ENCODE data around the gene ACTN4. TPM values are rescaled to one million over a fixed set of nuclear protein-coding genes. Genes with fewer than 3 reads are reported as not detected.
"Not testable (repeated sequence)": the region's sequence is repeated elsewhere in the genome, so short reads cannot be mapped to it uniquely, and the experiment has no call there.

ACTN4 gene
- total and polyA plus RNA-seq, 2 experiments from 2014 or later = 68.9 to 427 TPM

DNA sequence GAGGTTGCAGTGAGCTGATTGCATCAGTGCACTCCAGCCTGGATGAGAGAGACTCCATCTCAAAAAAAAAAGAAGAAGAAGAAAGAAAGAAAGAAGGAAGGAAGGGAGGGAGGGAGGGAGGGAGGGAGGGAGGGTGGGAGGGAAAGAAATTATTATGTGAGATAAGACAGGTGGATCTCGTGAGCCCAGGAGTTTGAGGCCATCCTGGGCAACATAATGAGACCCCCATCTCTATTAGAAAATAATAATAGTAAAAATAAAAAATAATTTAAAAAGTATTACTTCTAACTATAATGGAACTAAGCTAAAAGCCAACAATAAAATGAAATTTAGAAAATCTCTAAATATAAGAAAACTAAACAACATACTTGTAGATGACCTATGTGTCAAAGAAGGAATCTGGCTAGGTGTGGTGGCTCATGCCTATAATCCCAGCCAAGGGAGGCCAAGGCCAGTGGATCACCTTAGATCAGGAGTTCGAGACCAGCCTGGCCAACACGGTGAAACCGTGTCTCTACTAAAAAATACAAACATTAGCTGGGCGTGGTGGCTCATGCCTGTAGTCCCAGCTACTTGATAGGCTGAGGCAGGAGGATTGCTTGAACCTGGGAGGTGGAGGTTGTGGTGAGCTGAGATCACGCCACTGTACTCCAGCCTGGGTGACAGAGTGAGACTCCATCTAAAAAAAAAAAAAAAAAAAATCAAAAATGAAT, 113.5 kb downstream of the ACTN4 start:
- H3K36me3 Mint-ChIP-seq (ENCODE audit: low read depth); H3K9me2 ChIP-seq (ENCODE audit: insufficient read depth); H2AFZ ChIP-seq; ATAC-seq; H3K36me3 ChIP-seq (ENCODE audit: insufficient read depth); H3F3A ChIP-seq (replicated peaks; ENCODE audit: low read depth); H3K27me3 Mint-ChIP-seq (ENCODE audit: insufficient read depth, low read depth, poor library complexity); H4K20me1 ChIP-seq (replicated peaks; ENCODE audit: insufficient read depth); H3K79me2 ChIP-seq (replicated peaks; ENCODE audit: insufficient read depth); H3K4me3 ChIP-seq; H3K27ac Mint-ChIP-seq; H3K4me3 Mint-ChIP-seq; H3K4me2 ChIP-seq; H3K27me3 ChIP-seq (ENCODE audit: insufficient read depth); DNase-seq (ENCODE audit: low spot score); H3K4me1 Mint-ChIP-seq; H3K4me1 ChIP-seq (ENCODE audit: insufficient read depth); H3K9me3 Mint-ChIP-seq; H3K27ac ChIP-seq (ENCODE audit: low read depth): not testable (repeated sequence)

DNA sequence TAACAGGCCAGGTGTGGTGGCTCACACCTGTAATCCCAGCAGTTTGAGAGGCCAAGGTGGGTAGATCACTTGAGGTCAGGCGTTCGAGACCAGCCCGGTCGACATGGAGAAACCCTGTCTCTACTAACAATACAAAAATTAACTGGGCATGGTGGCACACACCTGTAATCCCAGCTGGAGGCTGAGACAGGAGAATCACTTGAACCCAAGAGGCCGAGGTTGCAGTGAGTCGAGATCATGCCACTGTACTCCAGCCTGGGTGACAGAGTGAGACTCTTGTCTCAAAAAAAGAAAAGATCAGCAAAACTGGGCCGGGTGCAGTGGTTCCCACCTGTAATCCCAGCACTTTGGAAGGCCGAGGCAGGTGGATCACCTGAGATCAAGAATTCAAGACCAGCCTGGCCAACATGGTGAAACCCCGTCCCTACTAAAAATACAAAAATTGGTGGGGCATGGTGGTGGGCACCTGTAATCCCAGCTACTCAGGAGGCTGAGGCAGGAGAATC, 114.5 kb downstream of the ACTN4 start:
- not testable (repeated sequence) for H3F3A ChIP-seq (replicated peaks; ENCODE audit: low read depth); H3K9me3 Mint-ChIP-seq

DNA sequence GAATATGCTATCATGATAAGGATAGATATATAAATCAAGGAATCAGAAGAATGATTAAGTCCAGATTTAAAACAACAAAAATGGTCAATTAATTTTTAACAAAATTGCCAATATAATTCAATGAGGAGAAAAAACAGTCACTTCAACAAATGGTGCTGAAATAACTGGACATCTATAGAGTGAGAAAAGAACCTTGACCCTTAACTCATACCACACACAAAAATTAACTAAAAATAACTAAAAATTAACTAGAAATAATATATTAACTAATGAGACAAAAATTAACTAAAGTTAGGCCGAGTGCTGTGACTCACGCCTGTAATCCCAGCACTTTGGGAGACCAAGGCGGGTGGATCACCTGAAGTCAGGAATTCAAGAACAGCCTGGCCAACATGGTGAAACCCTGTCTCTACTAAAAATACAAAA, 116.4 kb downstream of the ACTN4 start:
- no peaks in the 10 kb centered on the region for H3K27me3 ChIP-seq (ENCODE audit: insufficient read depth)
- H2AFZ ChIP-seq = no peak overlapping the region
- H3F3A ChIP-seq (replicated peaks; ENCODE audit: low read depth) = peaks cover 3% of the 10 kb centered on the region; the same call in 1 of the 2 replicates
- no peaks in the 10 kb centered on the region for H3K36me3 Mint-ChIP-seq (ENCODE audit: low read depth)
- H3K9me2 ChIP-seq (ENCODE audit: insufficient read depth) = no peaks in the 10 kb centered on the region
- DNase-seq (ENCODE audit: low spot score) = no peak
- no peak for ATAC-seq
- no peaks in the 10 kb centered on the region for H3K4me1 Mint-ChIP-seq
- no peaks in the 10 kb centered on the region for H4K20me1 ChIP-seq (replicated peaks; ENCODE audit: insufficient read depth)
- no peak overlapping the region for H3K4me2 ChIP-seq
- no peak overlapping the region for H3K4me3 ChIP-seq
- H3K4me3 Mint-ChIP-seq = no peak overlapping the region
- H3K27ac Mint-ChIP-seq = no peak overlapping the region
- no peaks in the 10 kb centered on the region for H3K36me3 ChIP-seq (ENCODE audit: insufficient read depth)
- no peaks in the 10 kb centered on the region for H3K79me2 ChIP-seq (replicated peaks; ENCODE audit: insufficient read depth)
- H3K27ac ChIP-seq (ENCODE audit: low read depth) = no peak overlapping the region
- no peaks in the 10 kb centered on the region for H3K9me3 Mint-ChIP-seq
- H3K4me1 ChIP-seq (ENCODE audit: insufficient read depth) = no peaks in the 10 kb centered on the region
- peaks cover 5% of the 10 kb centered on the region for H3K27me3 Mint-ChIP-seq (ENCODE audit: insufficient read depth, low read depth, poor library complexity)
- TF ChIP-seq EZH2phosphoT487 (IDR thresholded peaks at IDR 0.05; ENCODE audit: unreplicated experiment) (no peak), EZH2 (IDR thresholded peaks at IDR 0.05; ENCODE audit: low read depth, unreplicated experiment) (no peak), STAT1 (IDR thresholded peaks at IDR 0.05; ENCODE audit: unreplicated experiment) (no peak), JUNB (IDR thresholded peaks at IDR 0.05; ENCODE audit: unreplicated experiment) (no peak), POLR2AphosphoS5 (IDR thresholded peaks at IDR 0.05; ENCODE audit: low read depth) (no peak)
- TF ChIP-seq, protein P1, sequence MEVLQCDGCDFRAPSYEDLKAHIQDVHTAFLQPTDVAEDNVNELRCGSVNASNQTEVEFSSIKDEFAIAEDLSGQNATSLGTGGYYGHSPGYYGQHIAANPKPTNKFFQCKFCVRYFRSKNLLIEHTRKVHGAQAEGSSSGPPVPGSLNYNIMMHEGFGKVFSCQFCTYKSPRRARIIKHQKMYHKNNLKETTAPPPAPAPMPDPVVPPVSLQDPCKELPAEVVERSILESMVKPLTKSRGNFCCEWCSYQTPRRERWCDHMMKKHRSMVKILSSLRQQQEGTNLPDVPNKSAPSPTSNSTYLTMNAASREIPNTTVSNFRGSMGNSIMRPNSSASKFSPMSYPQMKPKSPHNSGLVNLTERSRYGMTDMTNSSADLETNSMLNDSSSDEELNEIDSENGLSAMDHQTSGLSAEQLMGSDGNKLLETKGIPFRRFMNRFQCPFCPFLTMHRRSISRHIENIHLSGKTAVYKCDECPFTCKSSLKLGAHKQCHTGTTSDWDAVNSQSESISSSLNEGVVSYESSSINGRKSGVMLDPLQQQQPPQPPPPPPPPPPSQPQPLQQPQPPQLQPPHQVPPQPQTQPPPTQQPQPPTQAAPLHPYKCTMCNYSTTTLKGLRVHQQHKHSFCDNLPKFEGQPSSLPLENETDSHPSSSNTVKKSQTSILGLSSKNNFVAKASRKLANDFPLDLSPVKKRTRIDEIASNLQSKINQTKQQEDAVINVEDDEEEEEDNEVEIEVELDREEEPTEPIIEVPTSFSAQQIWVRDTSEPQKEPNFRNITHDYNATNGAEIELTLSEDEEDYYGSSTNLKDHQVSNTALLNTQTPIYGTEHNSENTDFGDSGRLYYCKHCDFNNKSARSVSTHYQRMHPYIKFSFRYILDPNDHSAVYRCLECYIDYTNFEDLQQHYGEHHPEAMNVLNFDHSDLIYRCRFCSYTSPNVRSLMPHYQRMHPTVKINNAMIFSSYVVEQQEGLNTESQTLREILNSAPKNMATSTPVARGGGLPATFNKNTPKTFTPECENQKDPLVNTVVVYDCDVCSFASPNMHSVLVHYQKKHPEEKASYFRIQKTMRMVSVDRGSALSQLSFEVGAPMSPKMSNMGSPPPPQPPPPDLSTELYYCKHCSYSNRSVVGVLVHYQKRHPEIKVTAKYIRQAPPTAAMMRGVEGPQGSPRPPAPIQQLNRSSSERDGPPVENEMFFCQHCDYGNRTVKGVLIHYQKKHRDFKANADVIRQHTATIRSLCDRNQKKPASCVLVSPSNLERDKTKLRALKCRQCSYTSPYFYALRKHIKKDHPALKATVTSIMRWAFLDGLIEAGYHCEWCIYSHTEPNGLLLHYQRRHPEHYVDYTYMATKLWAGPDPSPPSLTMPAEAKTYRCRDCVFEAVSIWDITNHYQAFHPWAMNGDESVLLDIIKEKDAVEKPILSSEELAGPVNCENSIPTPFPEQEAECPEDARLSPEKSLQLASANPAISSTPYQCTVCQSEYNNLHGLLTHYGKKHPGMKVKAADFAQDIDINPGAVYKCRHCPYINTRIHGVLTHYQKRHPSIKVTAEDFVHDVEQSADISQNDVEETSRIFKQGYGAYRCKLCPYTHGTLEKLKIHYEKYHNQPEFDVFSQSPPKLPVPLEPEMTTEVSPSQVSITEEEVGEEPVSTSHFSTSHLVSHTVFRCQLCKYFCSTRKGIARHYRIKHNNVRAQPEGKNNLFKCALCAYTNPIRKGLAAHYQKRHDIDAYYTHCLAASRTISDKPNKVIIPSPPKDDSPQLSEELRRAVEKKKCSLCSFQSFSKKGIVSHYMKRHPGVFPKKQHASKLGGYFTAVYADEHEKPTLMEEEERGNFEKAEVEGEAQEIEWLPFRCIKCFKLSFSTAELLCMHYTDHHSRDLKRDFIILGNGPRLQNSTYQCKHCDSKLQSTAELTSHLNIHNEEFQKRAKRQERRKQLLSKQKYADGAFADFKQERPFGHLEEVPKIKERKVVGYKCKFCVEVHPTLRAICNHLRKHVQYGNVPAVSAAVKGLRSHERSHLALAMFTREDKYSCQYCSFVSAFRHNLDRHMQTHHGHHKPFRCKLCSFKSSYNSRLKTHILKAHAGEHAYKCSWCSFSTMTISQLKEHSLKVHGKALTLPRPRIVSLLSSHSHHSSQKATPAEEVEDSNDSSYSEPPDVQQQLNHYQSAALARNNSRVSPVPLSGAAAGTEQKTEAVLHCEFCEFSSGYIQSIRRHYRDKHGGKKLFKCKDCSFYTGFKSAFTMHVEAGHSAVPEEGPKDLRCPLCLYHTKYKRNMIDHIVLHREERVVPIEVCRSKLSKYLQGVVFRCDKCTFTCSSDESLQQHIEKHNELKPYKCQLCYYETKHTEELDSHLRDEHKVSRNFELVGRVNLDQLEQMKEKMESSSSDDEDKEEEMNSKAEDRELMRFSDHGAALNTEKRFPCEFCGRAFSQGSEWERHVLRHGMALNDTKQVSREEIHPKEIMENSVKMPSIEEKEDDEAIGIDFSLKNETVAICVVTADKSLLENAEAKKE (CRISPR knock-in tag; IDR thresholded peaks at IDR 0.05) = no peak
- TF ChIP-seq, protein P2, sequence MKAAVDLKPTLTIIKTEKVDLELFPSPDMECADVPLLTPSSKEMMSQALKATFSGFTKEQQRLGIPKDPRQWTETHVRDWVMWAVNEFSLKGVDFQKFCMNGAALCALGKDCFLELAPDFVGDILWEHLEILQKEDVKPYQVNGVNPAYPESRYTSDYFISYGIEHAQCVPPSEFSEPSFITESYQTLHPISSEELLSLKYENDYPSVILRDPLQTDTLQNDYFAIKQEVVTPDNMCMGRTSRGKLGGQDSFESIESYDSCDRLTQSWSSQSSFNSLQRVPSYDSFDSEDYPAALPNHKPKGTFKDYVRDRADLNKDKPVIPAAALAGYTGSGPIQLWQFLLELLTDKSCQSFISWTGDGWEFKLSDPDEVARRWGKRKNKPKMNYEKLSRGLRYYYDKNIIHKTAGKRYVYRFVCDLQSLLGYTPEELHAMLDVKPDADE (IDR thresholded peaks at IDR 0.05) = no peak

More for the DNA sequence above, 114.5 kb downstream of the ACTN4 start:
- H3K36me3 ChIP-seq (ENCODE audit: insufficient read depth); H3K4me1 ChIP-seq (ENCODE audit: insufficient read depth); H2AFZ ChIP-seq; H3K27ac ChIP-seq (ENCODE audit: low read depth); H3K27me3 Mint-ChIP-seq (ENCODE audit: insufficient read depth, low read depth, poor library complexity); H3K27ac Mint-ChIP-seq; H3K36me3 Mint-ChIP-seq (ENCODE audit: low read depth); H3K79me2 ChIP-seq (replicated peaks; ENCODE audit: insufficient read depth); H4K20me1 ChIP-seq (replicated peaks; ENCODE audit: insufficient read depth); ATAC-seq; DNase-seq (ENCODE audit: low spot score); H3K4me2 ChIP-seq; H3K27me3 ChIP-seq (ENCODE audit: insufficient read depth); H3K4me3 Mint-ChIP-seq; H3K4me1 Mint-ChIP-seq; H3K9me2 ChIP-seq (ENCODE audit: insufficient read depth); H3K4me3 ChIP-seq: not testable (repeated sequence)

Measured in GM23338 (cell line).